Astrocyte of the spinal cord (primary cell): Measurements from ENCODE around the gene MTMR2.

ENCODE experiments used
- DNase-seq: peaks from one replicate; pipeline ENCODE4 v3.0.0; 2011; ENCODE audit warnings: low read depth, low spot score
- H3K4me3 ChIP-seq: 2 replicates; pipeline ENCODE4 v1.5.1; 2011; ENCODE audit warnings: low read depth, mild to moderate bottlenecking, low read length, moderate library complexity
- CTCF ChIP-seq: IDR thresholded peaks from 2 replicates; pipeline ENCODE4 v1.5.1; 2012; ENCODE audit warnings: low read depth, mild to moderate bottlenecking, low read length, inconsistent platforms
- in situ Hi-C: cut with HindIII; loops from 2 replicates; pipeline ENCODE4 v1.10.0; 2017; ENCODE audit warnings: low sequenced_read_pairs

The MTMR2 gene

GRCh38 chr11:95853862-95854261 lies 70.0 kb downstream of the MTMR2 start:
- no peak for TF ChIP-seq CTCF
- in situ Hi-C loops: no loop called here
- H3K4me3 ChIP-seq: no peak overlapping the region
- no peak for DNase-seq

GRCh38 chr11:95853138-95853537 lies 70.8 kb downstream of the MTMR2 start:
- no peak for TF ChIP-seq CTCF
- no peak overlapping the region for H3K4me3 ChIP-seq
- in situ Hi-C loops: no loop called here
- no peak for DNase-seq

- no peak for TF ChIP-seq CTCF
- no peak for DNase-seq
- no peak overlapping the region for H3K4me3 ChIP-seq
- in situ Hi-C loops: no loop called here
Observed at GRCh38 chr11:95850137-95850536, 73.8 kb downstream of the MTMR2 start.

GRCh38 chr11:95849087-95849825 lies 74.7 kb downstream of the MTMR2 start:
- H3K4me3 ChIP-seq: no peak overlapping the region
- DNase-seq: peak; percentile 87
- peak; percentile 63 for TF ChIP-seq CTCF
- in situ Hi-C loops: loop anchor here (25.0 kb wide), 1 partner anchor 538 kb away; the partner anchor contains the start of genes CCDC82 and JRKL

- in situ Hi-C loops: loop anchor here (25.0 kb wide), 1 partner anchor 542 kb away; the partner anchor contains the start of genes CCDC82 and JRKL
- DNase-seq: no peak
- no peak overlapping the region for H3K4me3 ChIP-seq
- no peak for TF ChIP-seq CTCF
Observed at GRCh38 chr11:95845167-95845566, 78.7 kb downstream of the MTMR2 start.

- no peak overlapping the region for H3K4me3 ChIP-seq
- in situ Hi-C loops: loop anchor here (25.0 kb wide), 1 partner anchor 551 kb away; the partner anchor contains the start of genes CCDC82 and JRKL
- DNase-seq: peak; percentile 95
- peak; percentile 87 for TF ChIP-seq CTCF
Observed at GRCh38 chr11:95835768-95836488, 88.0 kb downstream of the MTMR2 start.
